DOHH2 (cell line): Measurements from ENCODE around the gene RNF212.

Experiments
- H3F3A ChIP-seq: fragments of 200-600 bp; sonication (generic), shearing (Covaris generic); 2 replicates; pipeline ENCODE4 v1.6.0; 2016; ENCODE audit warnings: antibody characterized with exemption, mild to moderate bottlenecking; ENCODE audit not compliant: control insufficient read depth, insufficient read depth
- H3K27ac ChIP-seq: fragments of 200-600 bp; sonication (generic); 2 replicates; pipeline ENCODE4 v1.5.1; 2014; ENCODE audit warnings: low read depth, mild to moderate bottlenecking, low read length, moderate library complexity
- H3K27me3 ChIP-seq: fragments of 200-600 bp; sonication (generic); 2 replicates; pipeline ENCODE4 v1.6.1; 2014; ENCODE audit warnings: mild to moderate bottlenecking, low read length, mixed read lengths; ENCODE audit not compliant: control insufficient read depth
- H3K36me3 ChIP-seq: fragments of 200-600 bp; sonication (generic); 2 replicates; pipeline ENCODE4 v1.6.1; 2014; ENCODE audit warnings: mild to moderate bottlenecking, low read length, moderate library complexity, mixed read lengths; ENCODE audit not compliant: control insufficient read depth
- H3K4me1 ChIP-seq: fragments of 200-600 bp; sonication (generic); 2 replicates; pipeline ENCODE4 v1.6.1; 2014; ENCODE audit warnings: mild to moderate bottlenecking, low read length, mixed read lengths; ENCODE audit not compliant: control insufficient read depth
- H3K4me2 ChIP-seq: fragments of 200-600 bp; sonication (generic); 2 replicates; pipeline ENCODE4 v1.6.0; 2014; ENCODE audit warnings: mild to moderate bottlenecking, low read length, moderate library complexity
- H3K4me3 ChIP-seq: fragments of 200-600 bp; sonication (generic); 2 replicates; pipeline ENCODE4 v1.5.1; 2014; ENCODE audit warnings: mild to moderate bottlenecking, low read length, mixed read lengths
- H3K79me2 ChIP-seq: fragments of 200-600 bp; sonication (generic); 2 replicates; pipeline ENCODE4 v1.6.1; 2014; ENCODE audit warnings: mild to moderate bottlenecking, low read length, mixed read lengths; ENCODE audit not compliant: control insufficient read depth
- H3K9me2 ChIP-seq: fragments of 200-600 bp; sonication (generic); replicated peaks from 2 replicates; pipeline ENCODE4 v1.6.1; 2014; ENCODE audit warnings: mild to moderate bottlenecking, low read length, mixed read lengths; ENCODE audit not compliant: control insufficient read depth
- H3K9me3 ChIP-seq: fragments of 200-600 bp; sonication (generic); 2 replicates; pipeline ENCODE4 v1.6.1; 2014; ENCODE audit warnings: antibody characterized with exemption, low read length, mixed read lengths; ENCODE audit not compliant: control insufficient read depth, insufficient read depth
- H4K20me1 ChIP-seq: fragments of 200-600 bp; sonication (generic); 2 replicates; pipeline ENCODE4 v1.6.0; 2014; ENCODE audit warnings: low read depth, mild to moderate bottlenecking, antibody characterized with exemption, low read length, moderate library complexity; ENCODE audit not compliant: control insufficient read depth, insufficient read depth
- CTCF ChIP-seq: fragments of 200-600 bp; sonication (generic); IDR thresholded peaks from one replicate; pipeline ENCODE4 v1.5.1; 2014; ENCODE audit warnings: antibody characterized with exemption, mild to moderate bottlenecking, low read depth, low read length; ENCODE audit not compliant: poor library complexity, severe bottlenecking
- EZH2phosphoT487 ChIP-seq: fragments of 200-600 bp; sonication (generic); IDR thresholded peaks from 2 replicates; pipeline ENCODE4 v1.6.1; 2017; ENCODE audit warnings: borderline replicate concordance, mild to moderate bottlenecking, antibody characterized with exemption, low read length, moderate library complexity, mixed read lengths

RNF212 gene

GRCh38 chr4:1028574-1029220, 84.7 kb downstream of the RNF212 start:
- H3K9me3 ChIP-seq = no peaks in the 10 kb centered on the region
- H4K20me1 ChIP-seq = no peaks in the 10 kb centered on the region
- H3K27ac ChIP-seq = no peak overlapping the region
- H3K36me3 ChIP-seq = no peaks in the 10 kb centered on the region
- no peaks in the 10 kb centered on the region for H3K79me2 ChIP-seq
- H3K9me2 ChIP-seq = no peaks in the 10 kb centered on the region
- no peak for TF ChIP-seq EZH2phosphoT487
- no peak for TF ChIP-seq CTCF
- no peak overlapping the region for H3K4me2 ChIP-seq
- no peak overlapping the region for H3K4me3 ChIP-seq
- H3K27me3 ChIP-seq = no peaks in the 10 kb centered on the region
- H3F3A ChIP-seq = peaks cover 4% of the 10 kb centered on the region; the same call in 1 of the 2 replicates
- H3K4me1 ChIP-seq = peaks cover 16% of the 10 kb centered on the region

- no peaks in the 10 kb centered on the region for H4K20me1 ChIP-seq
- no peaks in the 10 kb centered on the region for H3K27me3 ChIP-seq
- TF ChIP-seq CTCF (no peak), EZH2phosphoT487 (no peak)
- H3K4me2 ChIP-seq = no peak overlapping the region
- H3K27ac ChIP-seq = no peak overlapping the region
- H3K4me3 ChIP-seq = no peak overlapping the region
- H3K79me2 ChIP-seq = no peaks in the 10 kb centered on the region
- no peaks in the 10 kb centered on the region for H3K9me3 ChIP-seq
- peaks cover 16% of the 10 kb centered on the region for H3K4me1 ChIP-seq
- H3K9me2 ChIP-seq = no peaks in the 10 kb centered on the region
- H3F3A ChIP-seq = peaks cover 4% of the 10 kb centered on the region; the same call in 1 of the 2 replicates
- H3K36me3 ChIP-seq = no peaks in the 10 kb centered on the region
Measured at GRCh38 chr4:1027915-1028238, 85.5 kb downstream of the RNF212 start.

DNA sequence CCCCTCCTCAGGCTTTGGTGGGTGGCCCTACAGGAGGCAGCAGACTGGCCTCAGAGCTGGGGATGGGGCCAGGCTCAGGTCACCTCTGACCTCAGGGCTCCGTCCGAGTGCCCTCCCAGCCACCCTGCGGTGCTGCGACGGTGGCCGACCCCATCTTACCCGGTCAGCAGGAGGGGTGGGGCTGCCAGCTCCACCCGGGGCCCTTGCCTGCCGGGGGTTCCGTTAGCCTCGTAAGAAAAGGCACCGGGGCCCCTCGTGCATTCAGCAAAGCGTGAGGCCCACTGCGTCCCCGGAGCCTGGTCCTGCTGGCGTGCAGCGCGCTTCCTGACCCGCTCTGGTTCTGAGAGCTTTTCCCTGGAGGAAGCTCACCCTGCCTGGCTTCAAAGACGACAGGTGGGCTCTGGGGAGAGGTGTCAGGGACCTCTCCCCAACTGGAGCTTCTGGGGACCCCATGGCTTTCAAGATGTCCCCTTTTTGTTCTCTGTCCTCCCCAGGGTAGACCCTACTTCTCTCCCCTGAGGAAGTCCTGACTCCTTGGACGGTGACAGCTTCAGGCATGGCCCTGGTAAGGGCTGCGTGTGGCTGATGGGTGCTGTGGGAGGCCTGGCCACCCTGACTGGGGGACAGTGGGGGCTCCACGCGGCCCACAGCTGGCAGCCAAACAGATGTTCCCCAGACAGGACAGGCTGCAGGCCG, 86.0 kb downstream of the RNF212 start:
- Histone ChIP-seq H3K4me1 (peaks cover 16% of the 10 kb centered on the region), H3K27ac (no peak overlapping the region), H3F3A (peaks cover 4% of the 10 kb centered on the region; the same call in 1 of the 2 replicates), H3K4me2 (no peak overlapping the region), H3K9me2 (no peaks in the 10 kb centered on the region), H4K20me1 (no peaks in the 10 kb centered on the region), H3K4me3 (no peak overlapping the region), H3K79me2 (no peaks in the 10 kb centered on the region), H3K36me3 (no peaks in the 10 kb centered on the region), H3K27me3 (no peaks in the 10 kb centered on the region), H3K9me3 (no peaks in the 10 kb centered on the region)
- no peak for TF ChIP-seq CTCF
- TF ChIP-seq EZH2phosphoT487 = no peak
